KOPT-K1 (cell line): Measurements from ENCODE around the gene EEF1AKMT1.

Experiments
- H3K27ac ChIP-seq: fragments of 200-600 bp; sonication (generic); 2 replicates; pipeline ENCODE4 v1.5.1; 2016; ENCODE audit warnings: antibody characterized with exemption, mild to moderate bottlenecking, low read depth, low read length; ENCODE audit not compliant: poor library complexity, severe bottlenecking
- H3K36me3 ChIP-seq: fragments of 200-600 bp; sonication (generic); 2 replicates; pipeline ENCODE4 v1.5.1; 2017; ENCODE audit warnings: antibody characterized with exemption, mild to moderate bottlenecking, low read length, moderate library complexity; ENCODE audit not compliant: insufficient read depth
- H3K9me3 ChIP-seq: fragments of 200-600 bp; sonication (generic); 2 replicates; pipeline ENCODE4 v1.5.1; 2017; ENCODE audit warnings: antibody characterized with exemption, low read length, mild to moderate bottlenecking; ENCODE audit not compliant: insufficient read depth, poor library complexity, severe bottlenecking

The EEF1AKMT1 gene

GRCh38 chr13:20789665-20790064 is 15.9 kb upstream of the EEF1AKMT1 start:
- H3K27ac ChIP-seq, result no peak overlapping the region
- no peaks in the 10 kb centered on the region for H3K9me3 ChIP-seq
- peaks cover 90% of the 10 kb centered on the region for H3K36me3 ChIP-seq

GRCh38 chr13:20788312-20788711 is 14.6 kb upstream of the EEF1AKMT1 start:
- no peaks in the 10 kb centered on the region for H3K9me3 ChIP-seq
- no peak overlapping the region for H3K27ac ChIP-seq
- peaks cover 90% of the 10 kb centered on the region for H3K36me3 ChIP-seq

- Histone ChIP-seq H3K9me3 (no peaks in the 10 kb centered on the region), H3K27ac (no peak overlapping the region), H3K36me3 (peaks cover 95% of the 10 kb centered on the region)
Observed at GRCh38 chr13:20787180-20787579, 13.4 kb upstream of the EEF1AKMT1 start.

GRCh38 chr13:20782116-20782708 is 8.5 kb upstream of the EEF1AKMT1 start:
- peaks cover 85% of the 10 kb centered on the region for H3K36me3 ChIP-seq
- no peak overlapping the region for H3K27ac ChIP-seq
- no peaks in the 10 kb centered on the region for H3K9me3 ChIP-seq

GRCh38 chr13:20780317-20780716 is 6.6 kb upstream of the EEF1AKMT1 start:
- Histone ChIP-seq H3K9me3 (no peaks in the 10 kb centered on the region), H3K27ac (no peak overlapping the region), H3K36me3 (peaks cover 67% of the 10 kb centered on the region)

GRCh38 chr13:20779405-20779804 is 5.6 kb upstream of the EEF1AKMT1 start:
- Histone ChIP-seq H3K9me3 (no peaks in the 10 kb centered on the region), H3K27ac (no peak overlapping the region), H3K36me3 (peaks cover 58% of the 10 kb centered on the region)

- Histone ChIP-seq H3K36me3 (peaks cover 47% of the 10 kb centered on the region), H3K27ac (no peak overlapping the region), H3K9me3 (no peaks in the 10 kb centered on the region)
Observed at GRCh38 chr13:20778311-20778710, 4.5 kb upstream of the EEF1AKMT1 start.

GRCh38 chr13:20776751-20777150 is 3.0 kb upstream of the EEF1AKMT1 start:
- Histone ChIP-seq H3K36me3 (peaks cover 31% of the 10 kb centered on the region), H3K9me3 (no peaks in the 10 kb centered on the region), H3K27ac (no peak overlapping the region)

- Histone ChIP-seq H3K9me3 (peaks cover 2% of the 10 kb centered on the region), H3K36me3 (peaks cover 31% of the 10 kb centered on the region), H3K27ac (no peak overlapping the region)
Observed at GRCh38 chr13:20775961-20776360, 2.2 kb upstream of the EEF1AKMT1 start.

- H3K27ac ChIP-seq, result no peak overlapping the region
- H3K36me3 ChIP-seq, result peaks cover 37% of the 10 kb centered on the region
Observed at GRCh38 chr13:20774746-20775145, 985 bp upstream of the EEF1AKMT1 start.

GRCh38 chr13:20772401-20773131 is 1.2 kb downstream of the EEF1AKMT1 start:
- Histone ChIP-seq H3K9me3 (peaks cover 36% of the 10 kb centered on the region), H3K36me3 (peaks cover 43% of the 10 kb centered on the region), H3K27ac (peak overlapping the region; percentile 96)

More at GRCh38 chr13:20774746-20775145, 985 bp upstream of the EEF1AKMT1 start:
- peaks cover 15% of the 10 kb centered on the region for H3K9me3 ChIP-seq

GRCh38 chr13:20769834-20770233 is 3.9 kb downstream of the EEF1AKMT1 start:
- H3K27ac ChIP-seq, result no peak overlapping the region
- H3K9me3 ChIP-seq, result peaks cover 44% of the 10 kb centered on the region
- H3K36me3 ChIP-seq, result peaks cover 38% of the 10 kb centered on the region

GRCh38 chr13:20769091-20769490 is 4.7 kb downstream of the EEF1AKMT1 start:
- peaks cover 44% of the 10 kb centered on the region for H3K9me3 ChIP-seq
- no peak overlapping the region for H3K27ac ChIP-seq
- H3K36me3 ChIP-seq, result peaks cover 38% of the 10 kb centered on the region

- Histone ChIP-seq H3K36me3 (peaks cover 38% of the 10 kb centered on the region), H3K27ac (no peak overlapping the region), H3K9me3 (peaks cover 44% of the 10 kb centered on the region)
Observed at GRCh38 chr13:20767309-20767943, 6.3 kb downstream of the EEF1AKMT1 start.

GRCh38 chr13:20760872-20761271 is 12.9 kb downstream of the EEF1AKMT1 start:
- H3K27ac ChIP-seq, result no peak overlapping the region
- peaks cover 10% of the 10 kb centered on the region; the same call in 1 of the 2 replicates for H3K36me3 ChIP-seq
- peaks cover 17% of the 10 kb centered on the region for H3K9me3 ChIP-seq
